ENCODE data around the gene TUBB.

The TUBB gene

DNA sequence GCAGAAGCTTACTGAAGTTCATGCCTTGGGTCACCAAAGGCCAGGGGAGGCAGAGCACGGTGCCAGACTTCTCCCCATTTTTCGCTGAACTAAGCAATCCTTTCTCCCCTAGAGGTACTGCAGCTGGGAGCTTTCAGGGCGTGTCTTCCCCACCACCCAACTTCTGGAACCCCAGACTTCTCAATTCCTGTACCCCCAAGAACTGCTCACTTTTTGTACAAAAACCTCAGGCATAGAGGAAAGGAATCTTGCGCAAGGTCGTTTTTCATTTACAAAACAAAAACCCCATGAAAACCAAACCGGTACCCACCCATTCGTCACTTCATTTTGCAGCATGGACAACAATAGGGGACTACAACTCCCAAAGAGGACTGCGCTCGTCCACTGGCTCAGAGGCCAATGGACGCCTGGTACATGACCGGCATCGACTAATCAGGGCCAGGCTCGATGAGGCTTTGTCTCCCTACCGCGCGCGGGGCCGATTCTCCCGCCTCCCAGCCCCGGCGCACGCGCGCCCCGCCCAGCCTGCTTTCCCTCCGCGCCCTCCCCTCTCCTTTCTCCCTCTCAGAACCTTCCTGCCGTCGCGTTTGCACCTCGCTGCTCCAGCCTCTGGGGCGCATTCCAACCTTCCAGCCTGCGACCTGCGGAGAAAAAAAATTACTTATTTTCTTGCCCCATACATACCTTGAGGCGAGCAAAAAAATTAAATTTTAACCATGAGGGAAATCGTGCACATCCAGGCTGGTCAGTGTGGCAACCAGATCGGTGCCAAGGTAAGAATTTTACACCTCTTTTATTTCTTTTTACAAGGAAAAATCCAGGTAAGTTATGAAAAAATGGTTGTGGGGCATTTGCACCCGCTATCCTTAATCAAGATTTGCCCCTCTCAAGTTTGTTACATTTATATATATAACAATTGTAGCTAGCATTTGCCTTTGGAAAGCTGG, at the start of gene TUBB:
TSS of gene TUBB (plus strand) at position 562 of the 947 bp plus-strand sequence. CDS start at position 717, 155 bp downstream.
- peak; percentile 80 to 88 for DNase-seq (ENCODE audit: low spot score in 2 of 2)
- peaks cover 14% of the 10 kb centered on the region for H3K36me3 Mint-ChIP-seq
- H3K4me3 Mint-ChIP-seq = peak within 1 kb of the TSS; percentile 96
- H3K27me3 Mint-ChIP-seq = no peaks in the 10 kb centered on the region
- peak within 1 kb of the TSS; percentile 90 for H3K27ac Mint-ChIP-seq
- ATAC-seq (ENCODE audit: low read depth) = peak; percentile 53
- peaks cover 37% of the 10 kb centered on the region for H3K4me1 Mint-ChIP-seq
- H3K9me3 Mint-ChIP-seq = no peaks in the 10 kb centered on the region

DNA sequence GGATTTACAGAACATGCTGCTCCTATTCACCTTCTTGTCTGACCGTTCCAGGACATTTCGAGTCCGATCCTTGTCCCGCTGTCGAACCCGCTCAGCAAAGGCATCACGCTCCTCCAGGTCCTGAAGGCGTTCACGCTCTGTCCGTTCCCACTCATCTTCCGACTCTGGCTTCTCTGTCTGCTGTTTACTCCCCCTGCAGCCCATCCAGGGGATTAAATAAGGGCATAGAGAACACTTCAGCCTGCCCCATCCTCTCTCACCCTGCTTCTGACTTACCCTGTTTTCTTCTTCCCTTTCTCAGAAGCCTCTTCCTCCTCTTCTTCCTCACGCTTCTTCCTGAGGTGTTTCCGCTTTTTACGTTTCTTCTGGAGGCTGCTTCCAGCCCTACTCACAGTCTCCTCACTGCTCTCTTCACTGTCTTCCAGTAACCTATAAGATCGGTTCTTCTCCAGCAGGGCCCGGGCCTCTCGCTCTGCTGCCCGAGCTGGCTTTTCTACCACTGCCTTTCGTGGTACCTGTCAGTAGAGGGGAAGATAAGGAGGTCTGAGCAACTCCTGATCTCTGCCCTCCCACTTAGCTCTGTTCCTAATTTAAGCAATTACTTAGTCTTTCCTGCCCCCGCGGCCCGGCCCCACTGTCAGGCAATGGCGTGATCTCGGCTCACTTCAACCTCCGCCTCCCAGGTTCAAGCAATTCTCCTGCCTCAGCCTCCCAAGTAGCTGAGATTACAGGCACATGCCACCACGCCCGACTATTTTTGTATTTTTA, 49.2 kb upstream of the TUBB start:
- H3K4me1 Mint-ChIP-seq = peaks cover 15% of the 10 kb centered on the region
- DNase-seq (ENCODE audit: low spot score in 2 of 2) (no peak), ATAC-seq (ENCODE audit: low read depth) (no peak)
- H3K27me3 Mint-ChIP-seq = no peaks in the 10 kb centered on the region
- H3K36me3 Mint-ChIP-seq = peaks cover 11% of the 10 kb centered on the region
- H3K27ac Mint-ChIP-seq = no peak overlapping the region
- peak overlapping the region; percentile 28 for H3K4me3 Mint-ChIP-seq
- no peaks in the 10 kb centered on the region for H3K9me3 Mint-ChIP-seq

DNA sequence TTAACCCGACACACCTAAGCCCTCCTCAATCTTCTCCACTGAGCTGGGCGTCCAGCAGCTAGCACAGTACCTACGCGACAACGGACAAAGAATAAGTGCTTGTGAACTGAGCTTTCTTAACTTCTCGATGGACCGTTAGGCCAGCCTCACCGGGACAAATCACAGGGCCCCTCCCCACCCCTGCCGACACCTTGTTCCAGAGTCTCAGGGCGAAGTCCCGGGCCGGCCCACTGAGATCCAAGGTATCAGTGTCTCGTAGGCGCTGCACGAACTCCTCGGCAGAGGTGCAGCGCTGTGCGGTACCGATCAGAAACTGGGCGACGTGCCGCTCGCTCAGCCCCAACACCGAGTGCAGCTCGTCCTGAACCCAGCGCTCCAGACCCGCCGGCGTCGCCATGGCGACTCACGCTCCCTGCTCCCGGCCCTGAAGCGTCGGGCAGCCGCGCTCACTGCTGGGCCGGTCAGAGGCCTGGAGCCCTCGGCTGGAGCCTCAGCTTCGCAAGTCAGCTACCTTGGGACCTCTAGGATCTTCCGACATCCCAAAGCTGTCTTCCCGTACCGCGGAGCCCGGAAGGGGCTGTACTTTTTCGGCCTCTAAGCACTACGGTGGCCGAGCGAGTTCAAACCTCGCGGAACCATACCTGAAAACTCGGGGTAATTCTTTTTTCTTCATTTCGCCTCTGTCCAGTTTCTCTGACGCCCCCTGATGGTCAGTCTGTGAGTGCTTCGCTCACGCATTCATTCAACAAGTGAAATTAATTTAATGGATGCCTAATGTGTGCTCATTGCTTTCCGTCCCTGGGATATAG, 47.5 kb upstream of the TUBB start, which contains the start of gene DHX16:
TSS of gene DHX16 (minus strand) at position 562 of the 809 bp plus-strand sequence. CDS start at position 397, 165 bp downstream.
- peak; percentile 89 to 93 for DNase-seq (ENCODE audit: low spot score in 2 of 2)
- H3K27me3 Mint-ChIP-seq = no peaks in the 10 kb centered on the region
- H3K27ac Mint-ChIP-seq = peak within 1 kb of the TSS; percentile 58
- ATAC-seq (ENCODE audit: low read depth) = peak; percentile 85
- H3K4me3 Mint-ChIP-seq = peak within 1 kb of the TSS; percentile 90
- H3K4me1 Mint-ChIP-seq = peaks cover 19% of the 10 kb centered on the region
- H3K36me3 Mint-ChIP-seq = peaks cover 16% of the 10 kb centered on the region
- no peaks in the 10 kb centered on the region for H3K9me3 Mint-ChIP-seq

DNA sequence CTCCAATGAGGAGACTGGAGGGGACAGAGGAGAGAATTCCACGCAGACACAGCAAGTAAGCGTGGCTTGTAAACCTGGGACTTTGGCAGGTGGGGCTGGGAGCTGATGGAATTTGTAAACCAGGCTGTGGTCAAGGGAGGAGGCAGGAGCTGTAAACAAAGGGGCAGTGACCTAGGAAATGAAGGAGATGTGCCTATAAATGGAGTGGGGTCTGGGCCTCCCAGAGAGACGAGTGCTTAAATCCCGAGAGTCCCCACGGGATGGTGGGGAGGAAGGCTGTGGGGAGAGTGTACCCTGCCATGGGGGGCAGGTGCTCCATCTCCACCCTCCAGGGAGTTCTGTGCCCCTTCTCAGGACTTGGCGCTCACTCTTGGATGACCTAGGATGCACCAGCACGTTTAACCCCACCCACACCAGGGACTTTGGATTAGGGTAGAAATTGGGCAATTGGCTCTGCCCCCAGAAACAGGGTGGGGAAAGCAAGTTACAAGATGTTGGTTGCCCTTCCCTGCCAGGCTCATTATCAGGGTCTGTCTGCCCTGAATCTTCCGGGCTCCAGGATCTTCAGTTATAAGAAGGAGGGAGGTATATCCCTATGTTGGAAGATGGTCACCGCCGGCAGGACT, 43.4 kb upstream of the TUBB start:
- Mint-ChIP-seq H3K4me1 (peaks cover 32% of the 10 kb centered on the region), H3K4me3 (no peak overlapping the region), H3K36me3 (peaks cover 19% of the 10 kb centered on the region), H3K27me3 (no peaks in the 10 kb centered on the region), H3K27ac (peak overlapping the region; percentile 59), H3K9me3 (no peaks in the 10 kb centered on the region)
- ATAC-seq (ENCODE audit: low read depth) = no peak
- no peak for DNase-seq (ENCODE audit: low spot score in 2 of 2)

DNA sequence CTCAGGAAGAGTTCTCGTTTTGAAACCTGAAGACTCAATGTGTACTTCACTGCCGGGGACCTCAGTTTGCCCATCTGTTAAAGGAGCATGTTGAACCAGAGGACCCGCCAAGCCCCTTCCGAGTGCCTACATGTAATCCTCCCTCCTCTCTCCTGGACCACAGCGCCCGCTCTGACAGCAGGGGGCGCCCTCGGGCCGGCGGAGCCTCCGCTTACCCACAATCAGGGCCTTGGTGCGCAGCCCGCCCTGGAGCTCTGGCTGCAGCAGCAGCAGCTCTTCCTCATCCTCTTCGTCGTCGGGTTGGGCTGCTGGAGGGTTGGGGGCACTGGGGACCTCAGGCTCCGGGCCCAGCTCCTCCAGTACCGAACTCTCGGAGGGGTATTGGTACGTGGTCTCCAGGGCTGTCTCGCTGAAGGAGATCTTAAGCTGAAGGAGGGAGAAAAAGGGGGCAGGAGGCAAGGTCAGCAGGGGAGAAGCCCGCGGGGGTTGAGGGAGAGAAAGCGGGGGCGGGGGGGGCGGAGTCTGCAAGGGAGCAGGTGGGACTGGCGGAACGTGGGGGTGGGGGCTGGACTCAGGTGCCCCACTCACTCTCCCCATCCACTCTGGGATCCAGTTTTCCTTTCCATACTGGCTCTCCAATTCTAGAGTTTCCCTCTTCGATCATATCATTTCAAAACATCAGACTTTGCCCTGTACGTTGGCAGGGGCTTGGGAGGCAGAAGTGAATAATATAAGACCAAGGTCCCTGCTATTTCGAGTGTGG, 41.0 kb upstream of the TUBB start:
- no peaks in the 10 kb centered on the region for H3K27me3 Mint-ChIP-seq
- H3K4me3 Mint-ChIP-seq = peak overlapping the region; percentile 98
- H3K36me3 Mint-ChIP-seq = peaks cover 35% of the 10 kb centered on the region
- H3K27ac Mint-ChIP-seq = peak overlapping the region; percentile 64
- no peaks in the 10 kb centered on the region for H3K9me3 Mint-ChIP-seq
- peak; percentile 95 to 98 for DNase-seq (ENCODE audit: low spot score in 2 of 2)
- peak; percentile 53 for ATAC-seq (ENCODE audit: low read depth)
- peaks cover 40% of the 10 kb centered on the region for H3K4me1 Mint-ChIP-seq

DNA sequence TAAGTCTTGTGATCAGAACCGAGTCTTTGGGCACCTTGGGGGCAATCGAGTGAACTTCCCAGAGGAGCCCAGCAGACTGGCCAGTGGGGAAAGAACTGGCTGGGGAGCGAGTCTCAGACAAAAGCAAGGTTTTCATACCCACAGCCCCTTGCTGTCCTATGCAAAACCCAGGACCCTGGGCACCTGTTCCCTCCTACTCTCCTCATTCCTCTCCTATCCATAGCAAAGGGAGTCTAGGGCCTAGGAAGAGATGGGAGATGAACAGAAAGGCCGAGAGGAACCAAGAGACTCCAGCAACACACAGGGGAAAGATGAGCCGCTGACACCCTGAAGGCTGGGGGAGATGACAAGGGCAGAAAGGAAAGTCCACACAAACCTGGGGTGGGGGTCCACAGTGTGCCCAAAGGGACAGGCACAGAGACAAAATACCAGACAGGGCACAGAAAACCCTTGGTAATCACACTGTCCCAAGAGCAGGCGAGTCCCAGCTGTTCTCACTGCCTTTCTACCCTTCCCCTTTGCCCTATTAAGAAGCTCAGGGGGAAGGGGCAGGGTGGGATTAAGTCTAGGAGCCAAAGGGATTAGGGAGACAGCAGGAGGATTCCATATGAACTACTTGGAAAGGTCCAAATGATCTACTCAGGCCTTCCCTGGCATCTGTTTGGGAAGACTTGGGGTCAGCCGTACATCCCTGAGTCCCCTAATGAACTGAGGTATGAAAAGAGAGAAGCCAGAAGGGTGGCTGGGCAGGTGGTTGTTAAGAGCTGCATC, 40.2 kb upstream of the TUBB start:
- no peaks in the 10 kb centered on the region for H3K27me3 Mint-ChIP-seq
- peaks cover 39% of the 10 kb centered on the region for H3K36me3 Mint-ChIP-seq
- DNase-seq (ENCODE audit: low spot score in 2 of 2) = no peak
- H3K4me3 Mint-ChIP-seq = peak overlapping the region; percentile 98
- no peak for ATAC-seq (ENCODE audit: low read depth)
- peak overlapping the region; percentile 64 for H3K27ac Mint-ChIP-seq
- H3K4me1 Mint-ChIP-seq = peaks cover 40% of the 10 kb centered on the region
- no peaks in the 10 kb centered on the region for H3K9me3 Mint-ChIP-seq

DNA sequence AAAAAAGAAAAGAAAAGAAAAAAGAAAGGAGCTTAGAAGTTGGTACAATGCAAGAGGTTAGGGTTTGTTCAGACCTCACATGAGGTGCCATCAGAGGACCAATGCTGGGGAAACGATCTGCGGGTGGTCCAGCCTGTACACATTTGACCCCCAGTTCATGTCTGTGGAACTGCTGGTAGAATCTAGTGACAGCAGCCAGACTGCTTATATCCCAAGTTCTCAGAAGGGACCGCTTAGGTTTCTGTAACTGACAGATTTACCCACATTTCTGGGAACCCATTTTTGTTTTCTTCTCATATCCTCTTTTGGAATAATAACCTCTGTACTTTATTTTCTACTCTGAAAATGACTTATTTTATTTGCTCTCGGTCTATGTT, 38.4 kb upstream of the TUBB start:
- Mint-ChIP-seq H3K9me3 (no peaks in the 10 kb centered on the region), H3K4me3 (peak overlapping the region; percentile 98), H3K36me3 (peaks cover 45% of the 10 kb centered on the region), H3K4me1 (peaks cover 39% of the 10 kb centered on the region), H3K27me3 (no peaks in the 10 kb centered on the region), H3K27ac (peak overlapping the region; percentile 92)
- ATAC-seq (ENCODE audit: low read depth) (no peak), DNase-seq (ENCODE audit: low spot score in 2 of 2) (no peak)

DNA sequence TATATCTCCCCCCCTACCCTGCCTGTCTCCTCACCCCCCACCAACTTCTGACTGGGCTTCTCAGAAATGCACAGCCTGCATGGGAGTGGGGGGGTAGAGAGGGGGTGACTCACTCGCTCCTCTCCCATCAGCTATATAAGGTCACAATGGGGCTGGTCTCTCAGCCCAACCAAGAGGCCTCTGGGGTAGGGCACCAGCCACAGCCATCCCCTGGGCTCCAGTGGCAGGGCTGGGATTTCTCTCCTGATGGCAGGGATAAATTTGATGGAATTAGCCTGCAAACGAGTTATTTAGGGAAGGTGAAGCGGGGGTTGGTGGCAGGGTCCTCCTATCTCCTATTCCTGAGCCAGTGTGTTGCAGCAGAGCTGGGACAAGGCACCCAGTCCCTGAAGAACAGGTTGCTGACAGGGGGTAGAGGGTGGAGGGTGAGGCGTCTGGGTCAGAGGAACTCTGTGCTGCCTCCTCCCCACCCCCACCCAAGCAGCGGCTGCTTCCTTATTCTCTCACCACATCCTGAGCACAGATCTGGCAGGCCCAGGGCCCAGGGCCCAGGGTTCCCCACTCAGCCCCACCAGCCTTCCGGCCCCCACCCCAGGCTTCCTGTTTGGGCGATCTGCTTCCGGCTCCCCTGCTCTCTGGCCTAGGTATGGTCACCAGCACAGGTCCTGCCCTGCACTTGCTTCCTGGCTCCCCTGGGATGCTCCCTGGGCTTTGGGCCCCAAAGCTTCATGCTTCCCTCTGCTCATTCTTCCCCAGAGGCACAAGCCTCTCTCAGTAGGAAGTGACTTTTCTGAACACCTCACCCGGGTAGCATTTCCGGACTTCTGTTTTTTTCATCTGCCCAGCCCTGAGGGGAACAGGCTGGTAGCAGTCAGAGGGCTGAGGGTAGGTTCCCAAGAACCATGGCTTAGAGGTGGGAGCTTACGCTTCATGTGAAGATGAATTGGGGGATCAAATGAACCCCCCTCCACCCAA, 37.7 kb upstream of the TUBB start:
- Mint-ChIP-seq H3K4me1 (peaks cover 39% of the 10 kb centered on the region), H3K4me3 (peak overlapping the region; percentile 98), H3K27ac (peak overlapping the region; percentile 92), H3K27me3 (no peaks in the 10 kb centered on the region), H3K9me3 (no peaks in the 10 kb centered on the region), H3K36me3 (peaks cover 45% of the 10 kb centered on the region)
- peak; percentile 70 for ATAC-seq (ENCODE audit: low read depth)
- DNase-seq (ENCODE audit: low spot score in 2 of 2) = peak; percentile 76 to 86

DNA sequence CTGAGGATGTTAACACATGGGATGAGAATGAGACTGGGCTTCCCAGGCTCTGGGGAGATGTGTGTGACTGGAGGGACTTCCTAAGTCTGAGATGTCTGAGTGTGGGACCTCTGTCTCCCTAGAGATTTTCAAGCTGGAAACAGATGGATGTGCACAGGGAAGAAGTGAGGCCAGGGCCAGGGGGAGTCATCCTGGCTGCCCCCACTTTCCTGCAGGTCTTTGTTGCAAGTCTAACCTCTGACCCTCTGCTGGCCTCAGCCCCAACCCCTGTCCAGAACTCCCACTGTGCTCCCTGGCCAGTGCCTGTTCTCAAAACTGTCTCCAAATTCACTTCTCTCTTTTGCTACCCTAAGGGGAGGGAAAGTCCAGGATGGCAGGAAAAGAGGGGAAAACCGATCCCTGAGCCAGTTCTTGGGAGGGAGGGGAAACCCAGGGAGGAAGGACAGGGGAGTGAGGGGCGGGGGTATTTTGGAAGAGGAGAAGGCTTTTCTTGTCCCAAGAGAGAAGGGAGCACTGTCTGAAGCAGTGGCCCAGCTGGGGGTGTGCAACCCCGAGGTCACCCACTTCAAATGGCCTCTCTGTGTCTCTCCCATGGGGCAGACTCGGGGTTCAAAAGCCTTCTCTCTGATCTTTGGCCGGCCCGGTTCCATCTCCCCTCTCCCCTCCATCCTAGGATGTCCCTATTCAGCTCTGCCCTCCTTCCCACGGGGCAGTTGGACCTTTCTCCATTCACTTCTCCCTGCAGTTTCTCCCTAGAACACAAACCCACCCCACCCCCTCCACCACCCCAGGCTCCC, 36.8 kb upstream of the TUBB start:
- Mint-ChIP-seq H3K27ac (peak overlapping the region; percentile 92), H3K36me3 (peaks cover 45% of the 10 kb centered on the region), H3K27me3 (no peaks in the 10 kb centered on the region), H3K9me3 (no peaks in the 10 kb centered on the region), H3K4me3 (peak overlapping the region; percentile 98), H3K4me1 (peaks cover 48% of the 10 kb centered on the region)
- ATAC-seq (ENCODE audit: low read depth) (no peak), DNase-seq (ENCODE audit: low spot score in 2 of 2) (no peak)

DNA sequence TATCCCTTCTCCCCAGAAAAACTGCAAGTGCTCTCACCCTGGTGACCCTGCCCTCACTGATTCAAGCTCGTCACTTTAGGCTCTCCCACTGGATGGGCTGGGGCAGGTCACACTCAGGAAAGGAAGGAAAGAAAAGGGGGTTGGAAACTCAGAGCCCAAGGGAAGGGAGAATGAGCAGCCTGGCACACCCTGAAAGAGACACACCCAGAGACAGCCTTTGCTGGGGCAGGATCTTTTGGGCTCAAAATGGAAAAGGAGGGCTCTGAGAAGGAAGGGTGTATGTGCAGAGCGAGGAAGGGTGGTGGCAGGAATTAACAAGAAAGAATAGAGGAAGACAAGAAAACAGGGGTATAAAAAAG, 36.2 kb upstream of the TUBB start:
- DNase-seq (ENCODE audit: low spot score in 2 of 2) = no peak
- Mint-ChIP-seq H3K27me3 (no peaks in the 10 kb centered on the region), H3K9me3 (no peaks in the 10 kb centered on the region), H3K36me3 (peaks cover 43% of the 10 kb centered on the region), H3K4me1 (peaks cover 51% of the 10 kb centered on the region), H3K4me3 (peak overlapping the region; percentile 98), H3K27ac (peak overlapping the region; percentile 92)
- no peak for ATAC-seq (ENCODE audit: low read depth)

Data from memory B cell (primary cell).